ENCODE measurements around the gene APBB2.
"Not testable (repeated sequence)": the region's sequence is repeated elsewhere in the genome, so short reads cannot be mapped to it uniquely, and the experiment has no call there.

GRCh38 chr4:40900531-40900930 lies 313.8 kb downstream of the APBB2 start:
- TF ChIP-seq POLR2A, CTCF, POLR2AphosphoS5, EP300 (IDR thresholded peaks at IDR 0.05): not testable (repeated sequence)

Data from gastroesophageal sphincter (tissue), 3 donors.